Gastrocnemius medialis (tissue), 4 donors: ENCODE measurements around the gene PACSIN1. TPM values are rescaled to one million over a fixed set of nuclear protein-coding genes. Genes with fewer than 3 reads are reported as not detected.

Experiments used
- ATAC-seq, 2 donors: fragments of 150-250 bp; one replicate each; pipeline ENCODE4 v1.9.1; 2016
- DNase-seq, 2 donors: peaks; one replicate each; pipeline ENCODE4 v3.0.0-alpha.2; 2019
- H3K27ac ChIP-seq, 4 donors: fragments of 200-600 bp; sonication (generic); 1 replicate in 1 of 4; 2 replicates in 3 of 4; pipeline ENCODE4 v1.5.1; 2016 to 2018; ENCODE audit warnings: mild to moderate bottlenecking in 2 of 4, moderate library complexity in 1 of 4
- H3K27me3 ChIP-seq, 3 donors: fragments of 200-600 bp; sonication (generic) in 2 of 3; 1 replicate in 1 of 3; 2 replicates in 2 of 3; pipeline versions ENCODE4 v1.5.1 to v1.6.0; 2016 to 2019; ENCODE audit warnings: mild to moderate bottlenecking in 1 of 3, moderate library complexity in 1 of 3
- H3K36me3 ChIP-seq, 2 donors: fragments of 200-600 bp; sonication (generic) in 1 of 2; one replicate each; pipeline ENCODE4 v1.5.1; 2017 to 2018
- H3K4me1 ChIP-seq, 2 donors: fragments of 200-600 bp; sonication (generic) in 1 of 2; one replicate each; pipeline ENCODE4 v1.5.1; 2016 to 2017; ENCODE audit warnings: mild to moderate bottlenecking in 2 of 2
- H3K4me3 ChIP-seq, 4 donors: fragments of 200-600 bp; sonication (generic) in 3 of 4; 1 replicate in 1 of 4; 2 replicates in 3 of 4; pipeline ENCODE4 v1.5.1; 2016 to 2019; ENCODE audit warnings: mild to moderate bottlenecking in 2 of 4
- H3K9me3 ChIP-seq, 3 donors: fragments of 200-600 bp; sonication (generic) in 2 of 3; 1 replicate in 1 of 3; 2 replicates in 2 of 3; pipeline ENCODE4 v1.5.1; 2016 to 2019
- CTCF ChIP-seq, 5 experiments: fragments of 450-650 bp in 3 of 5; fragments of 200-600 bp in 2 of 5; sonication (generic) in 2 of 5; IDR thresholded peaks in 4 of 5; conservative IDR thresholded peaks in 1 of 5; 1 replicate in 4 of 5; 2 replicates in 1 of 5; pipeline ENCODE4 v1.5.1; 2016 to 2019; ENCODE audit warnings: antibody characterized with exemption in 5 of 5, mild to moderate bottlenecking in 3 of 5, moderate library complexity in 3 of 5
- POLR2A ChIP-seq, 2 donors: fragments of 450-650 bp; IDR thresholded peaks; one replicate each; pipeline ENCODE4 v1.6.1; 2017; ENCODE audit warnings: antibody characterized with exemption in 2 of 2, mild to moderate bottlenecking in 2 of 2, moderate library complexity in 2 of 2
- in situ Hi-C, 4 donors: fragments of 200-750 bp; cut with MboI; loops; one replicate each; pipeline versions ENCODE4 v1.15.0 to v1.8.0; 2017; ENCODE audit warnings: low sequenced_read_pairs in 4 of 4
- intact Hi-C: fragments of 100-400 bp; cut with DNase I; formaldehyde crosslinking; loops from one replicate; pipeline ENCODE4 v1.15.1; 2023; ENCODE audit warnings: low total_unique reads
- total RNA-seq, 4 donors: library from RNA; depleted of rRNA; stranded (reverse); fragments of >200 nt; gene quantifications; one replicate each; pipeline versions ENCODE4 v1.1.0 to v1.2.3, GENCODE V29; 2016

PACSIN1 gene
- total RNA-seq, 4 donors from 2014 or later: not detected

- Histone ChIP-seq H3K27ac (no peak overlapping the region), H3K27me3 (no peaks in the 10 kb centered on the region), H3K9me3 (no peaks in the 10 kb centered on the region), H3K4me3 (no peak overlapping the region), H3K4me1 (no peaks in the 10 kb centered on the region), H3K36me3 (no peaks in the 10 kb centered on the region)
- in situ Hi-C loops: no loop called here
- intact Hi-C loops: no loop called here
- no peak for ATAC-seq
- no peak for DNase-seq
- no peak for TF ChIP-seq CTCF (IDR thresholded peaks at IDR 0.05 in 4 of 5, conservative IDR thresholded peaks at IDR 0.05 in 1 of 5)
- no peak for TF ChIP-seq POLR2A (IDR thresholded peaks at IDR 0.05)
These were observed 90.6 kb downstream of the PACSIN1 start for GRCh38 chr6:34556493-34556892.

GRCh38 chr6:34557228-34557627 is 91.4 kb downstream of the PACSIN1 start:
- H3K9me3 ChIP-seq: no peaks in the 10 kb centered on the region
- no peaks in the 10 kb centered on the region for H3K4me1 ChIP-seq
- H3K36me3 ChIP-seq: no peaks in the 10 kb centered on the region
- H3K27me3 ChIP-seq: no peaks in the 10 kb centered on the region
- intact Hi-C loops: no loop called here
- no peak overlapping the region for H3K27ac ChIP-seq
- no peak overlapping the region for H3K4me3 ChIP-seq
- no peak for DNase-seq
- ATAC-seq: no peak
- in situ Hi-C loops: no loop called here
- TF ChIP-seq CTCF (IDR thresholded peaks at IDR 0.05 in 4 of 5, conservative IDR thresholded peaks at IDR 0.05 in 1 of 5): no peak
- TF ChIP-seq POLR2A (IDR thresholded peaks at IDR 0.05): no peak

- Histone ChIP-seq H3K27ac (no peak overlapping the region), H3K4me3 (no peak overlapping the region), H3K4me1 (no peaks in the 10 kb centered on the region), H3K27me3 (no peaks in the 10 kb centered on the region), H3K9me3 (no peaks in the 10 kb centered on the region), H3K36me3 (no peaks in the 10 kb centered on the region)
- intact Hi-C loops (no loop called here), in situ Hi-C loops (no loop called here)
- no peak for DNase-seq
- TF ChIP-seq CTCF (IDR thresholded peaks at IDR 0.05 in 4 of 5, conservative IDR thresholded peaks at IDR 0.05 in 1 of 5) (no peak), POLR2A (IDR thresholded peaks at IDR 0.05) (no peak)
- ATAC-seq: no peak
These were observed 92.4 kb downstream of the PACSIN1 start for GRCh38 chr6:34558172-34558714.

GRCh38 chr6:34559651-34560365 is 93.9 kb downstream of the PACSIN1 start:
- no peak for ATAC-seq
- Histone ChIP-seq H3K9me3 (no peaks in the 10 kb centered on the region), H3K36me3 (no peaks in the 10 kb centered on the region), H3K4me3 (no peak overlapping the region), H3K4me1 (no peaks in the 10 kb centered on the region), H3K27ac (no peak overlapping the region), H3K27me3 (no peaks in the 10 kb centered on the region)
- in situ Hi-C loops (no loop called here), intact Hi-C loops (no loop called here)
- TF ChIP-seq POLR2A (IDR thresholded peaks at IDR 0.05): no peak
- TF ChIP-seq CTCF (IDR thresholded peaks at IDR 0.05 in 4 of 5, conservative IDR thresholded peaks at IDR 0.05 in 1 of 5): no peak
- no peak for DNase-seq
